HEK293 (cell line): ENCODE results near the gene SINHCAF.
"Not testable (repeated sequence)": the region's sequence is repeated elsewhere in the genome, so short reads cannot be mapped to it uniquely, and the experiment has no call there.

Experiments used
- CTCF ChIA-PET: fragments of 350-600 bp; formaldehyde crosslinking; extraction: SDS; loops from one replicate; lab custom pipeline; 2021; ENCODE audit warnings: antibody characterized with exemption; lab: Yijun Ruan, JAX
- POLR2A ChIA-PET: fragments of 300-600 bp; formaldehyde crosslinking; extraction: SDS; loops from one replicate; lab custom pipeline; 2020; ENCODE audit warnings: antibody characterized with exemption, inconsistent platforms; lab: Yijun Ruan, JAX
- H3K27ac ChIP-seq: fragments of 200-500 bp; sonication (Bioruptor generic); 2 replicates; pipeline ENCODE4 v1.5.1; 2014; ENCODE audit warnings: low read depth, low read length, control low read depth, inconsistent platforms; ENCODE audit errors: extremely low read depth
- H3K36me3 ChIP-seq, 2 experiments: fragments of 200-500 bp in 1 of 2; sonication (Bioruptor generic) in 1 of 2; 1 replicate in 1 of 2; 2 replicates in 1 of 2; pipeline ENCODE4 v1.5.1; 2014 to 2017; ENCODE audit warnings: inconsistent platforms in 2 of 2, low read length in 2 of 2; ENCODE audit not compliant: control insufficient read depth in 2 of 2, insufficient read depth in 1 of 2
- H3K4me1 ChIP-seq: fragments of 200-500 bp; sonication (Bioruptor generic); 2 replicates; pipeline ENCODE4 v1.5.1; 2014; ENCODE audit warnings: mild to moderate bottlenecking, low read length, inconsistent platforms; ENCODE audit not compliant: control insufficient read depth, insufficient read depth
- H3K4me3 ChIP-seq: 2 replicates; pipeline ENCODE4 v1.5.1; 2011; ENCODE audit warnings: low read depth, mild to moderate bottlenecking, control low read depth, low read length, moderate library complexity
- H3K9me3 ChIP-seq: fragments of 200-500 bp; sonication (Bioruptor generic); 2 replicates; pipeline ENCODE4 v1.5.1; 2014; ENCODE audit warnings: low read depth, low read length, inconsistent platforms; ENCODE audit not compliant: control insufficient read depth, insufficient read depth
- BCL11B ChIP-seq: fragments of 450-650 bp; formaldehyde crosslinking; IDR thresholded peaks from 2 replicates; pipeline ENCODE4 v1.5.1; 2016; ENCODE audit warnings: low read depth, missing biosample characterization, missing genetic modification characterization
- GLIS1 ChIP-seq: fragments of 450-650 bp; formaldehyde crosslinking; IDR thresholded peaks from 2 replicates; pipeline ENCODE4 v1.5.1; 2016; ENCODE audit warnings: missing biosample characterization, missing genetic modification characterization
- KLF10 ChIP-seq: fragments of 450-650 bp; IDR thresholded peaks from 2 replicates; pipeline ENCODE4 v1.5.1; 2018; ENCODE audit warnings: missing biosample characterization, mild to moderate bottlenecking, missing genetic modification characterization
- OSR2 ChIP-seq: fragments of 450-650 bp; formaldehyde crosslinking; IDR thresholded peaks from 2 replicates; pipeline ENCODE4 v1.5.1; 2016; ENCODE audit warnings: missing biosample characterization, missing genetic modification characterization
- PRDM10 ChIP-seq: fragments of 450-650 bp; formaldehyde crosslinking; IDR thresholded peaks from 2 replicates; pipeline ENCODE4 v1.5.1; 2016; ENCODE audit warnings: missing biosample characterization, missing genetic modification characterization
- SP3 ChIP-seq: fragments of 450-650 bp; formaldehyde crosslinking; IDR thresholded peaks from 2 replicates; pipeline ENCODE4 v1.5.1; 2016; ENCODE audit warnings: missing biosample characterization, missing genetic modification characterization
- WT1 ChIP-seq: fragments of 450-650 bp; formaldehyde crosslinking; IDR thresholded peaks from 2 replicates; pipeline ENCODE4 v1.5.1; 2016; ENCODE audit warnings: missing biosample characterization, missing genetic modification characterization
- ZBTB48 ChIP-seq: fragments of 450-650 bp; formaldehyde crosslinking; IDR thresholded peaks from 2 replicates; pipeline ENCODE4 v1.5.1; 2016; ENCODE audit warnings: missing biosample characterization, missing genetic modification characterization
- ZBTB8A ChIP-seq: fragments of 450-650 bp; formaldehyde crosslinking; IDR thresholded peaks from 2 replicates; pipeline ENCODE4 v1.5.1; 2016; ENCODE audit warnings: missing biosample characterization, missing genetic modification characterization
- ZFP69B ChIP-seq: fragments of 450-650 bp; formaldehyde crosslinking; IDR thresholded peaks from 2 replicates; pipeline ENCODE4 v1.5.1; 2016; ENCODE audit warnings: missing biosample characterization, missing genetic modification characterization
- ZNF155 ChIP-seq: fragments of 450-650 bp; formaldehyde crosslinking; IDR thresholded peaks from 2 replicates; pipeline ENCODE4 v1.5.1; 2016; ENCODE audit warnings: missing biosample characterization, missing genetic modification characterization
- ZNF239 ChIP-seq: fragments of 450-650 bp; formaldehyde crosslinking; IDR thresholded peaks from 2 replicates; pipeline ENCODE4 v1.5.1; 2016; ENCODE audit warnings: missing biosample characterization, missing genetic modification characterization
- ZNF280C ChIP-seq: fragments of 450-650 bp; formaldehyde crosslinking; IDR thresholded peaks from 2 replicates; pipeline ENCODE4 v1.5.1; 2016; ENCODE audit warnings: missing biosample characterization, missing genetic modification characterization
- ZNF362 ChIP-seq: fragments of 450-650 bp; formaldehyde crosslinking; IDR thresholded peaks from 2 replicates; pipeline ENCODE4 v1.5.1; 2016; ENCODE audit warnings: missing biosample characterization, missing genetic modification characterization
- ZNF366 ChIP-seq: fragments of 450-650 bp; formaldehyde crosslinking; conservative IDR thresholded peaks from 2 replicates; pipeline ENCODE4 v1.5.1; 2016; ENCODE audit warnings: missing biosample characterization, missing genetic modification characterization
- ZNF473 ChIP-seq: fragments of 450-650 bp; formaldehyde crosslinking; IDR thresholded peaks from 2 replicates; pipeline ENCODE4 v1.5.1; 2017; ENCODE audit warnings: missing biosample characterization, missing genetic modification characterization
- ZNF513 ChIP-seq: fragments of 450-650 bp; IDR thresholded peaks from 2 replicates; pipeline ENCODE4 v1.5.1; 2018; ENCODE audit warnings: missing biosample characterization, missing genetic modification characterization
- ZNF549 ChIP-seq: fragments of 450-650 bp; IDR thresholded peaks from 2 replicates; pipeline ENCODE4 v1.5.1; 2018; ENCODE audit warnings: missing biosample characterization, missing genetic modification characterization, mild to moderate bottlenecking, inconsistent platforms, moderate library complexity
- ZNF555 ChIP-seq: fragments of 450-650 bp; formaldehyde crosslinking; conservative IDR thresholded peaks from 2 replicates; pipeline ENCODE4 v1.5.1; 2017; ENCODE audit warnings: missing biosample characterization, mild to moderate bottlenecking, missing genetic modification characterization, inconsistent platforms
- ZNF560 ChIP-seq: fragments of 450-650 bp; formaldehyde crosslinking; IDR thresholded peaks from 2 replicates; pipeline ENCODE4 v1.5.1; 2017; ENCODE audit warnings: missing biosample characterization, missing genetic modification characterization, borderline replicate concordance
- ZNF580 ChIP-seq: fragments of 450-650 bp; formaldehyde crosslinking; IDR thresholded peaks from 2 replicates; pipeline ENCODE4 v1.5.1; 2016; ENCODE audit warnings: missing biosample characterization, missing genetic modification characterization
- ZNF621 ChIP-seq: fragments of 450-650 bp; formaldehyde crosslinking; IDR thresholded peaks from 2 replicates; pipeline ENCODE4 v1.5.1; 2017; ENCODE audit warnings: missing biosample characterization, missing genetic modification characterization
- ZNF658 ChIP-seq: fragments of 450-650 bp; formaldehyde crosslinking; IDR thresholded peaks from 2 replicates; pipeline ENCODE4; 2016; ENCODE audit warnings: missing biosample characterization, missing genetic modification characterization
- ZNF670 ChIP-seq: fragments of 450-650 bp; formaldehyde crosslinking; IDR thresholded peaks from 2 replicates; pipeline ENCODE4 v1.5.1; 2016; ENCODE audit warnings: missing biosample characterization, missing genetic modification characterization, low read depth
- ZNF777 ChIP-seq: fragments of 450-650 bp; formaldehyde crosslinking; IDR thresholded peaks from 2 replicates; pipeline ENCODE4 v1.5.1; 2017; ENCODE audit warnings: missing biosample characterization, missing genetic modification characterization, borderline replicate concordance
- ZNF837 ChIP-seq: fragments of 450-650 bp; formaldehyde crosslinking; IDR thresholded peaks from 2 replicates; pipeline ENCODE4 v1.5.1; 2016; ENCODE audit warnings: missing biosample characterization, missing genetic modification characterization

SINHCAF gene

GRCh38 chr12:31325877-31326631 is at the start of gene SINHCAF (continued):
- TF ChIP-seq ZNF280C (tag by site-specific recombination), result no peak
- no peak for TF ChIP-seq ZNF513
- TF ChIP-seq ZNF239, result no peak
- no peak for TF ChIP-seq ZNF777 (tag by site-specific recombination)
- no peak for TF ChIP-seq ZNF555
- TF ChIP-seq ZBTB8A (tag by site-specific recombination), result no peak
- peak; percentile 74 for TF ChIP-seq PRDM10 (tag by site-specific recombination)
- TF ChIP-seq ZNF155 (tag by site-specific recombination), result no peak
- TF ChIP-seq ZNF670 (tag by site-specific recombination), result no peak
- peak; percentile 70 for TF ChIP-seq ZNF366 (tag by site-specific recombination)
- TF ChIP-seq ZNF473 (tag by site-specific recombination), result no peak
- TF ChIP-seq ZBTB48 (tag by site-specific recombination), result no peak
- no peak for TF ChIP-seq ZNF658 (tag by site-specific recombination)
- TF ChIP-seq ZNF560 (tag by site-specific recombination), result no peak
- no peak for TF ChIP-seq ZNF621 (tag by site-specific recombination)
- no peak for TF ChIP-seq WT1
- TF ChIP-seq ZFP69B, result 0 out of 2 replicates have a peak, but pooled peaks have one; percentile 36
- no peak for TF ChIP-seq ZNF362 (tag by site-specific recombination)
- no peak for TF ChIP-seq KLF10
- TF ChIP-seq ZNF549, result no peak
- peak; percentile 35 for TF ChIP-seq GLIS1 (tag by site-specific recombination)
- peak; percentile 79; the same call in 1 of the 2 replicates for TF ChIP-seq OSR2 (tag by site-specific recombination)
- TF ChIP-seq ZNF837 (tag by site-specific recombination), result no peak
- TF ChIP-seq BCL11B, result peak; percentile 13; the same call in 1 of the 2 replicates
- peak; percentile 53 for TF ChIP-seq SP3 (tag by site-specific recombination)
- TF ChIP-seq ZNF580 (tag by site-specific recombination), result peak; percentile 46; the same call in 1 of the 2 replicates
- TF ChIP-seq, all 188 proteins: peak for 41

- H3K9me3 ChIP-seq, H3K27ac ChIP-seq, H3K36me3 ChIP-seq, H3K4me1 ChIP-seq, H3K4me3 ChIP-seq, POLR2A ChIA-PET, CTCF ChIA-PET: not testable (repeated sequence)
These were observed 49.5 kb upstream of the SINHCAF start for GRCh38 chr12:31375422-31375821.
